A673 (cell line): ENCODE data around the gene BLACAT1. TPM values are rescaled to one million over a fixed set of nuclear protein-coding genes. Genes with fewer than 3 reads are reported as not detected.
"Not testable (repeated sequence)": the region's sequence is repeated elsewhere in the genome, so short reads cannot be mapped to it uniquely, and the experiment has no call there.

Experiments used
- BruUV-seq: library from RNA; stranded (reverse); fragments of 400-500 nt; replicated peaks from 2 replicates; lab custom pipeline; 2021; lab: Mats Ljungman, UMichigan
- CTCF ChIA-PET: fragments of 300-600 bp; sonication (Branson Sonifier 250); formaldehyde crosslinking; loops from one replicate; lab custom pipeline; 2022; ENCODE audit warnings: antibody characterized with exemption; lab: Charles Lee
- POLR2A ChIA-PET: fragments of 300-600 bp; sonication (Branson Sonifier 250); formaldehyde crosslinking; loops from one replicate; lab custom pipeline; 2022; ENCODE audit warnings: antibody characterized with exemption; ENCODE audit not compliant: low non-redundant PET; lab: Charles Lee
- DNase-seq: peaks from one replicate; pipeline ENCODE4 v3.0.0-alpha.2; 2015; ENCODE audit warnings: low spot score
- H3K27ac ChIP-seq: fragments of 200-600 bp; sonication (generic); 2 replicates; pipeline ENCODE4 v1.5.1; 2016; ENCODE audit warnings: mixed run types, low read depth, mild to moderate bottlenecking, mixed read lengths, antibody characterized with exemption, low read length; ENCODE audit not compliant: poor library complexity, severe bottlenecking
- H3K27me3 ChIP-seq: fragments of 200-600 bp; sonication (generic); replicated peaks from 2 replicates; pipeline ENCODE4 v1.6.1; 2017; ENCODE audit warnings: mixed run types, low read depth, mild to moderate bottlenecking, mixed read lengths, antibody characterized with exemption, low read length; ENCODE audit not compliant: insufficient read depth, poor library complexity
- H3K36me3 ChIP-seq: fragments of 200-600 bp; sonication (generic); 2 replicates; pipeline ENCODE4 v1.6.1; 2016; ENCODE audit warnings: mixed run types, mild to moderate bottlenecking, mixed read lengths, antibody characterized with exemption, low read length; ENCODE audit not compliant: insufficient read depth, poor library complexity, severe bottlenecking
- H3K4me1 ChIP-seq: fragments of 200-600 bp; sonication (generic); 2 replicates; pipeline ENCODE4 v1.6.1; 2017; ENCODE audit warnings: mixed run types, mild to moderate bottlenecking, mixed read lengths, antibody characterized with exemption, low read length; ENCODE audit not compliant: insufficient read depth, poor library complexity, severe bottlenecking
- H3K4me3 ChIP-seq: fragments of 200-600 bp; sonication (generic); 2 replicates; pipeline ENCODE4 v1.5.1; 2016; ENCODE audit warnings: low read depth, mixed run types, mild to moderate bottlenecking, mixed read lengths, low read length; ENCODE audit not compliant: poor library complexity, severe bottlenecking
- H3K9me3 ChIP-seq: fragments of 200-600 bp; sonication (generic); 2 replicates; pipeline ENCODE4 v1.6.1; 2016; ENCODE audit warnings: mixed run types, low read depth, mild to moderate bottlenecking, mixed read lengths, antibody characterized with exemption, low read length; ENCODE audit not compliant: poor library complexity, severe bottlenecking
- CTCF ChIP-seq: fragments of 300-800, 200-600 bp; sonication (generic); conservative IDR thresholded peaks from 2 replicates; pipeline ENCODE4 v1.5.1; 2017; ENCODE audit warnings: low read depth, mild to moderate bottlenecking, antibody characterized with exemption, low read length, moderate library complexity, mixed read lengths
- EZH2 ChIP-seq: fragments of 200-600 bp; sonication (generic); IDR thresholded peaks from 2 replicates; pipeline ENCODE4 v1.6.1; 2017; ENCODE audit warnings: borderline replicate concordance, low read depth, mild to moderate bottlenecking, mixed read lengths, antibody characterized with exemption, low read length; ENCODE audit not compliant: poor library complexity, severe bottlenecking
- intact Hi-C: fragments of 100-400 bp; cut with micrococcal nuclease; formaldehyde crosslinking; loops from one replicate; pipeline ENCODE4 v1.10.0; 2022; ENCODE audit not compliant: unreplicated experiment
- total RNA-seq: library from RNA; stranded (reverse); gene quantifications from 2 replicates; pipeline ENCODE4 v1.2.3, GENCODE V29; 2021

The BLACAT1 gene
- total RNA-seq, 1 experiment from 2014 or later = 0.45 TPM

GRCh38 chr1:205480349-205480985, 24.6 kb upstream of the BLACAT1 start:
- DNase-seq = no peak
- peaks cover 4% of the 10 kb centered on the region for H3K9me3 ChIP-seq
- no peaks in the 10 kb centered on the region for H3K36me3 ChIP-seq
- intact Hi-C loops = no loop called here
- H3K4me3 ChIP-seq = no peak overlapping the region
- POLR2A ChIA-PET = no interaction called here
- CTCF ChIA-PET = no interaction called here
- TF ChIP-seq CTCF (no peak), EZH2 (no peak)
- no TSS peak for BruUV-seq
- H3K27me3 ChIP-seq = no peaks in the 10 kb centered on the region
- H3K27ac ChIP-seq = no peak overlapping the region
- H3K4me1 ChIP-seq = no peaks in the 10 kb centered on the region

GRCh38 chr1:205478985-205479384, 23.1 kb upstream of the BLACAT1 start:
- H3K27ac ChIP-seq, intact Hi-C loops, H3K4me1 ChIP-seq, H3K36me3 ChIP-seq, H3K27me3 ChIP-seq, BruUV-seq, DNase-seq, H3K4me3 ChIP-seq, POLR2A ChIA-PET: not testable (repeated sequence)
- H3K9me3 ChIP-seq = peaks cover 11% of the 10 kb centered on the region
- CTCF ChIA-PET = interaction anchor here (1.1 kb wide), 1 partner anchor 46 kb away, joined by 3 read pairs; no protein-coding TSS in a partner anchor

- Histone ChIP-seq H3K36me3 (no peaks in the 10 kb centered on the region), H3K27me3 (no peaks in the 10 kb centered on the region), H3K4me1 (peaks cover under 1% of the 10 kb centered on the region), H3K9me3 (peaks cover 11% of the 10 kb centered on the region), H3K4me3 (no peak overlapping the region), H3K27ac (no peak overlapping the region)
- CTCF ChIA-PET = interaction anchor here (1.1 kb wide), 1 partner anchor 47 kb away, joined by 3 read pairs; no protein-coding TSS in a partner anchor
- TF ChIP-seq CTCF (no peak), EZH2 (no peak)
- intact Hi-C loops = no loop called here
- POLR2A ChIA-PET = no interaction called here
- BruUV-seq = no TSS peak
- peak; percentile 49 for DNase-seq
Measured at GRCh38 chr1:205477759-205478247, 22.0 kb upstream of the BLACAT1 start.
